ENCODE measurements around the gene TMEM169. TPM values are rescaled to one million over a fixed set of nuclear protein-coding genes. Genes with fewer than 3 reads are reported as not detected.

Gene TMEM169
- total RNA-seq, 3 donors from 2014 or later = 0.29 to 0.76 (median 0.39) TPM

DNA sequence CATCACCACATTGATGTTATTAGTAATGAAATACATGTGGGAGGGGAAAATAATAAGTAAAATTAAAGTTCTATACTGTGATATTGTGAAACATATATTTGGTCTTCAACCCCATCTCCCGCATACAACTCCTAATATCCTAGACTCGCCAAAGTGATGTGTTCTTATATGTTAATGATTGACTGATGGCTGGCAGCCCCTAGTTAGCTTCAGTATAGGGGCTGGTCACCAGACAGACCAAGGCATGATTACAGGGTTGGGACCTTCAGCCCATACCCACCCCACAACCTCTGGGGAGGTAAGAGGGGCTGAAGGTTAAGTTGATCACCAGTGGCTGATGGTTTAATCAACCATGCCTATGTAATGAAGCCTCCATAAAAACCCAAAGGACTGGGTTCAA, 40.3 kb upstream of the TMEM169 start:
- no peak for ATAC-seq
- TF ChIP-seq CTCF (IDR thresholded peaks at IDR 0.05) = no peak
- no peaks in the 10 kb centered on the region for H3K4me1 ChIP-seq (ENCODE audit: low read depth)
- intact Hi-C loops (cut with DNase I, micrococcal nuclease) = no loop called here
- DNase-seq = no peak
- no peak overlapping the region for H3K4me3 ChIP-seq
- no peaks in the 10 kb centered on the region for H3K9me3 ChIP-seq
- H3K36me3 ChIP-seq (ENCODE audit: low read depth) = no peaks in the 10 kb centered on the region

GRCh38 chr2:216043949-216044348, 37.8 kb upstream of the TMEM169 start:
- intact Hi-C loops (cut with DNase I, micrococcal nuclease) = no loop called here
- Histone ChIP-seq H3K36me3 (ENCODE audit: low read depth) (no peaks in the 10 kb centered on the region), H3K4me3 (no peak overlapping the region), H3K9me3 (no peaks in the 10 kb centered on the region), H3K4me1 (ENCODE audit: low read depth) (no peaks in the 10 kb centered on the region)
- no peak for ATAC-seq
- no peak for DNase-seq
- TF ChIP-seq CTCF (IDR thresholded peaks at IDR 0.05) = no peak

GRCh38 chr2:216044883-216045486, 36.7 kb upstream of the TMEM169 start:
- ATAC-seq (no peak), DNase-seq (no peak)

GRCh38 chr2:216047397-216047796, 34.3 kb upstream of the TMEM169 start:
- no peak overlapping the region for H3K4me3 ChIP-seq
- intact Hi-C loops (cut with DNase I, micrococcal nuclease) = no loop called here
- ATAC-seq (no peak), DNase-seq (no peak)
- H3K36me3 ChIP-seq (ENCODE audit: low read depth) = no peaks in the 10 kb centered on the region
- H3K9me3 ChIP-seq = no peaks in the 10 kb centered on the region
- no peak for TF ChIP-seq CTCF (IDR thresholded peaks at IDR 0.05)
- H3K4me1 ChIP-seq (ENCODE audit: low read depth) = no peaks in the 10 kb centered on the region

More at GRCh38 chr2:216044883-216045486, 36.7 kb upstream of the TMEM169 start:
- H3K36me3 ChIP-seq (ENCODE audit: low read depth) = no peaks in the 10 kb centered on the region
- no peak for TF ChIP-seq CTCF (IDR thresholded peaks at IDR 0.05)
- no peak overlapping the region for H3K4me3 ChIP-seq
- no peaks in the 10 kb centered on the region for H3K9me3 ChIP-seq
- H3K4me1 ChIP-seq (ENCODE audit: low read depth) = no peaks in the 10 kb centered on the region
- intact Hi-C loops (cut with DNase I, micrococcal nuclease) = no loop called here

GRCh38 chr2:216049452-216049851, 32.3 kb upstream of the TMEM169 start:
- DNase-seq = no peak
- intact Hi-C loops (cut with DNase I, micrococcal nuclease) = no loop called here
- H3K4me1 ChIP-seq (ENCODE audit: low read depth) = no peaks in the 10 kb centered on the region
- H3K9me3 ChIP-seq = no peaks in the 10 kb centered on the region
- no peak for ATAC-seq
- no peak for TF ChIP-seq CTCF (IDR thresholded peaks at IDR 0.05)
- no peaks in the 10 kb centered on the region for H3K36me3 ChIP-seq (ENCODE audit: low read depth)
- no peak overlapping the region for H3K4me3 ChIP-seq

GRCh38 chr2:216051350-216051749, 30.4 kb upstream of the TMEM169 start:
- ATAC-seq = no peak
- no peak for TF ChIP-seq CTCF (IDR thresholded peaks at IDR 0.05)

More at GRCh38 chr2:216051350-216051749, 30.4 kb upstream of the TMEM169 start:
- intact Hi-C loops (cut with DNase I, micrococcal nuclease) = no loop called here
- DNase-seq = no peak
- H3K36me3 ChIP-seq (ENCODE audit: low read depth) = no peaks in the 10 kb centered on the region
- H3K4me1 ChIP-seq (ENCODE audit: low read depth) = no peaks in the 10 kb centered on the region
- H3K4me3 ChIP-seq = no peak overlapping the region
- H3K9me3 ChIP-seq = no peaks in the 10 kb centered on the region

Measured in mucosa of descending colon (tissue), 3 donors.